Naive thymus-derived CD8-positive, alpha-beta T cell (primary cell): ENCODE data around the gene MORC3. TPM values are rescaled to one million over a fixed set of nuclear protein-coding genes. Genes with fewer than 3 reads are reported as not detected.
A peak's percentile ranks its signal among the peaks of the same experiment; 100 is the strongest.
"Not testable (repeated sequence)": the region's sequence is repeated elsewhere in the genome, so short reads cannot be mapped to it uniquely, and the experiment has no call there.

ENCODE experiments used
- ATAC-seq, 2 donors: fragments of 150-1000 bp; cut with Tn5 transposase in 1 of 2; sonication (Bioruptor Pico), chemical (Tn5 transposase) in 1 of 2; 1 replicate in 1 of 2; 2 replicates in 1 of 2; pipeline ENCODE4 v1.10.0; 2021; ENCODE audit warnings: mild to moderate bottlenecking in 2 of 2, moderate library complexity in 2 of 2
- POLR2A ChIA-PET: fragments of 350-600 bp; sonication (Branson Sonifier 250); formaldehyde crosslinking; loops from one replicate; lab custom pipeline; 2021; ENCODE audit warnings: antibody characterized with exemption; lab: Charles Lee
- DNase-seq, 10 donors: peaks; one replicate each; pipeline versions ENCODE4 v3.0.0 to v3.0.0-alpha.2; 2020 to 2022
- H3K27ac Mint-ChIP-seq, 10 donors: one replicate each; pipeline ENCODE4 v1.8.0; 2020 to 2022; ENCODE audit warnings: mild to moderate bottlenecking in 10 of 10, mixed read lengths in 10 of 10, moderate library complexity in 4 of 10, inconsistent platforms in 1 of 10
- H3K27me3 Mint-ChIP-seq, 5 donors: one replicate each; pipeline ENCODE4 v1.8.0; 2021 to 2022; ENCODE audit warnings: mixed read lengths in 5 of 5
- H3K36me3 Mint-ChIP-seq, 3 donors: one replicate each; pipeline ENCODE4 v1.8.0; 2020 to 2022; ENCODE audit warnings: mixed read lengths in 3 of 3, mild to moderate bottlenecking in 2 of 3, inconsistent platforms in 1 of 3
- H3K4me1 Mint-ChIP-seq, 4 donors: one replicate each; pipeline ENCODE4 v1.8.0; 2021 to 2022; ENCODE audit warnings: mixed read lengths in 4 of 4
- H3K4me3 Mint-ChIP-seq, 10 donors: one replicate each; pipeline ENCODE4 v1.8.0; 2020 to 2022; ENCODE audit warnings: mild to moderate bottlenecking in 10 of 10, mixed read lengths in 10 of 10, moderate library complexity in 6 of 10, inconsistent platforms in 1 of 10
- H3K9me3 Mint-ChIP-seq, 9 donors: one replicate each; pipeline ENCODE4 v1.8.0; 2020 to 2022; ENCODE audit warnings: mixed read lengths in 9 of 9, mild to moderate bottlenecking in 3 of 9, inconsistent platforms in 1 of 9, moderate library complexity in 1 of 9
- polyA plus RNA-seq, 3 donors: library from polyadenylated mRNA; unstranded; fragments of 300-500 nt; fragmentation: Illumina TruSeq; gene quantifications; one replicate each; pipeline ENCODE4 v1.2.3, GENCODE V29; 2021
- total RNA-seq, 8 experiments: library from RNA in 2 of 8; stranded (reverse) in 2 of 8; gene quantifications; one replicate each; pipeline ENCODE4 v1.2.3 and lab custom pipeline; 2021 to 2026

MORC3 gene
- total and polyA plus RNA-seq, 5 experiments from 2014 or later: 21.6 to 93.6 (median 30.3) TPM

GRCh38 chr21:36306872-36307534 is 13.0 kb upstream of the MORC3 start:
- Mint-ChIP-seq H3K27ac (peak overlapping the region in 1 of 10 donors; percentile 26), H3K27me3 (no peaks in the 10 kb centered on the region), H3K36me3 (peaks cover 0 to 3% (median 0%) of the 10 kb centered on the region in 3 donors), H3K4me3 (no peak overlapping the region), H3K9me3 (peaks cover 0 to 10% (median 3%) of the 10 kb centered on the region in 9 donors), H3K4me1 (peaks cover 2 to 25% (median 7%) of the 10 kb centered on the region in 4 donors)
- POLR2A ChIA-PET: interaction anchor here (0.7 kb wide), 1 partner anchor 37 kb away, joined by 4 read pairs; no protein-coding TSS in a partner anchor
- DNase-seq: no peak
- no peak for ATAC-seq

- DNase-seq: no peak
These were observed 10.0 kb upstream of the MORC3 start for GRCh38 chr21:36310016-36310415.

GRCh38 chr21:36313446-36313845 is 6.6 kb upstream of the MORC3 start:
- H3K27ac Mint-ChIP-seq, H3K4me3 Mint-ChIP-seq, H3K36me3 Mint-ChIP-seq, POLR2A ChIA-PET, DNase-seq, H3K9me3 Mint-ChIP-seq, ATAC-seq, H3K27me3 Mint-ChIP-seq: not testable (repeated sequence)
- peaks cover 0 to 12% (median 5%) of the 10 kb centered on the region in 4 donors for H3K4me1 Mint-ChIP-seq

More at GRCh38 chr21:36310016-36310415, 10.0 kb upstream of the MORC3 start:
- peaks cover 0 to 3% (median 1%) of the 10 kb centered on the region in 3 donors for H3K36me3 Mint-ChIP-seq
- peaks cover 0 to 16% (median 6%) of the 10 kb centered on the region in 4 donors for H3K4me1 Mint-ChIP-seq
- H3K27ac Mint-ChIP-seq: peak overlapping the region in 5 of 10 donors; percentile 52 to 84 (median 69)
- H3K9me3 Mint-ChIP-seq: peaks cover 0 to 10% (median 3%) of the 10 kb centered on the region in 9 donors
- no peaks in the 10 kb centered on the region for H3K27me3 Mint-ChIP-seq
- ATAC-seq: peak; percentile 67 to 81
- POLR2A ChIA-PET: interaction anchor here (1.1 to 2.3 kb wide), 2 partner anchors 10 to 11 kb away, joined by 6 read pairs; partner anchors contain the start of gene MORC3
- H3K4me3 Mint-ChIP-seq: peak overlapping the region in 4 of 10 donors; percentile 14 to 62 (median 54)

- Mint-ChIP-seq H3K4me1 (peaks cover 4 to 11% (median 7%) of the 10 kb centered on the region in 4 donors), H3K36me3 (peaks cover 0 to 10% (median 0%) of the 10 kb centered on the region in 3 donors)
- H3K4me3 Mint-ChIP-seq, H3K27me3 Mint-ChIP-seq, ATAC-seq, H3K9me3 Mint-ChIP-seq, H3K27ac Mint-ChIP-seq, DNase-seq: not testable (repeated sequence)
- POLR2A ChIA-PET: interaction anchor here (0.6 to 1.2 kb wide), 2 partner anchors 17 to 121 kb away, joined by 3 read pairs; no protein-coding TSS in a partner anchor
These were observed 4.0 kb upstream of the MORC3 start for GRCh38 chr21:36316045-36316444.

GRCh38 chr21:36316872-36317484 is 3.0 kb upstream of the MORC3 start:
- peaks cover 11 to 20% (median 14%) of the 10 kb centered on the region in 4 donors for H3K4me1 Mint-ChIP-seq
- POLR2A ChIA-PET: interaction anchor here (1.2 kb wide), 1 partner anchor 18 kb away, joined by 3 read pairs; no protein-coding TSS in a partner anchor
- H3K27ac Mint-ChIP-seq: peak overlapping the region in 1 of 10 donors; percentile 64
- ATAC-seq: no peak
- no peak for DNase-seq
- H3K4me3 Mint-ChIP-seq: no peak overlapping the region
- H3K27me3 Mint-ChIP-seq: no peaks in the 10 kb centered on the region
- H3K9me3 Mint-ChIP-seq: peaks cover 0 to 10% (median 3%) of the 10 kb centered on the region in 9 donors
- H3K36me3 Mint-ChIP-seq: peaks cover 0 to 12% (median 0%) of the 10 kb centered on the region in 3 donors

GRCh38 chr21:36319406-36319766 is 611 bp upstream of the MORC3 start:
- H3K9me3 Mint-ChIP-seq, H3K27me3 Mint-ChIP-seq, DNase-seq, ATAC-seq: not testable (repeated sequence)
- Mint-ChIP-seq H3K4me3 (peak overlapping the region; percentile 88 to 97 (median 93)), H3K4me1 (peaks cover 20 to 44% (median 35%) of the 10 kb centered on the region in 4 donors), H3K36me3 (peaks cover 3 to 16% (median 12%) of the 10 kb centered on the region in 3 donors), H3K27ac (peak overlapping the region; percentile 90 to 98 (median 96))
- POLR2A ChIA-PET: interaction anchor here (0.5 to 6.1 kb wide), 27 partner anchors 10 to 1244 kb away, joined by 3 to 207 read pairs (median 5); partner anchors contain the start of genes DOP1B and SETD4

- H3K4me1 Mint-ChIP-seq: peaks cover 21 to 51% (median 44%) of the 10 kb centered on the region in 4 donors
These were observed 676 bp downstream of the MORC3 start for GRCh38 chr21:36320421-36321324.

GRCh38 chr21:36321325-36322082 is 1.5 kb downstream of the MORC3 start:
- Mint-ChIP-seq H3K27ac (peak overlapping the region; percentile 90 to 98 (median 96)), H3K4me3 (peak overlapping the region; percentile 88 to 99 (median 94)), H3K9me3 (peaks cover 0 to 5% (median 0%) of the 10 kb centered on the region in 9 donors), H3K4me1 (peaks cover 21 to 51% (median 45%) of the 10 kb centered on the region in 4 donors), H3K27me3 (no peaks in the 10 kb centered on the region), H3K36me3 (peaks cover 7 to 33% (median 8%) of the 10 kb centered on the region in 3 donors)
- DNase-seq (peak in 2 of 10 donors; percentile 11 to 18), ATAC-seq (no peak)
- POLR2A ChIA-PET: interaction anchor here (0.6 to 6.1 kb wide), 15 partner anchors 8 to 1242 kb away, joined by 3 to 207 read pairs (median 10); partner anchors contain the start of genes CBR1 and DOP1B

More at GRCh38 chr21:36320421-36321324, 676 bp downstream of the MORC3 start:
- Mint-ChIP-seq H3K27ac (peak overlapping the region; percentile 90 to 98 (median 96)), H3K4me3 (peak overlapping the region; percentile 88 to 99 (median 94)), H3K36me3 (peaks cover 7 to 29% (median 8%) of the 10 kb centered on the region in 3 donors), H3K27me3 (no peaks in the 10 kb centered on the region), H3K9me3 (peaks cover 0 to 5% (median 0%) of the 10 kb centered on the region in 9 donors)
- POLR2A ChIA-PET: interaction anchor here (0.6 to 6.1 kb wide), 26 partner anchors 9 to 1243 kb away, joined by 3 to 207 read pairs (median 5); partner anchors contain the start of genes CBR1, DOP1B and SETD4
- DNase-seq (peak in 4 of 10 donors; percentile 10 to 43 (median 19)), ATAC-seq (peak; percentile 64 to 67)

- DNase-seq: no peak
- POLR2A ChIA-PET: interaction anchor here (1.1 to 6.1 kb wide), 5 partner anchors 25 to 148 kb away, joined by 4 to 207 read pairs (median 4); no protein-coding TSS in a partner anchor
- Mint-ChIP-seq H3K9me3 (peaks cover 0 to 5% (median 0%) of the 10 kb centered on the region in 9 donors), H3K4me3 (peak overlapping the region; percentile 88 to 99 (median 94)), H3K27ac (peak overlapping the region; percentile 90 to 98 (median 96)), H3K27me3 (no peaks in the 10 kb centered on the region), H3K36me3 (peaks cover 7 to 33% (median 8%) of the 10 kb centered on the region in 3 donors), H3K4me1 (peaks cover 21 to 51% (median 46%) of the 10 kb centered on the region in 4 donors)
- no peak for ATAC-seq
These were observed 2.1 kb downstream of the MORC3 start for GRCh38 chr21:36322083-36322424.

- Mint-ChIP-seq H3K9me3 (peaks cover 0 to 4% (median 0%) of the 10 kb centered on the region in 9 donors), H3K4me1 (peaks cover 24 to 52% (median 50%) of the 10 kb centered on the region in 4 donors), H3K36me3 (peaks cover 7 to 33% (median 8%) of the 10 kb centered on the region in 3 donors), H3K27me3 (no peaks in the 10 kb centered on the region), H3K4me3 (peak overlapping the region in 8 of 10 donors; percentile 16 to 88 (median 65)), H3K27ac (peak overlapping the region; percentile 33 to 90 (median 65))
- POLR2A ChIA-PET: interaction anchor here (0.6 to 6.1 kb wide), 5 partner anchors 24 to 64 kb away, joined by 3 to 207 read pairs (median 4); no protein-coding TSS in a partner anchor
- ATAC-seq (no peak), DNase-seq (no peak)
These were observed 3.0 kb downstream of the MORC3 start for GRCh38 chr21:36323032-36323431.
